Measurements from ENCODE around the gene BCL7C. TPM values are rescaled to one million over a fixed set of nuclear protein-coding genes. Genes with fewer than 3 reads are reported as not detected.
A peak's percentile ranks its signal among the peaks of the same experiment; 100 is the strongest.

Gene BCL7C
- total RNA-seq, 1 experiment from 2014 or later = 66.9 TPM

DNA sequence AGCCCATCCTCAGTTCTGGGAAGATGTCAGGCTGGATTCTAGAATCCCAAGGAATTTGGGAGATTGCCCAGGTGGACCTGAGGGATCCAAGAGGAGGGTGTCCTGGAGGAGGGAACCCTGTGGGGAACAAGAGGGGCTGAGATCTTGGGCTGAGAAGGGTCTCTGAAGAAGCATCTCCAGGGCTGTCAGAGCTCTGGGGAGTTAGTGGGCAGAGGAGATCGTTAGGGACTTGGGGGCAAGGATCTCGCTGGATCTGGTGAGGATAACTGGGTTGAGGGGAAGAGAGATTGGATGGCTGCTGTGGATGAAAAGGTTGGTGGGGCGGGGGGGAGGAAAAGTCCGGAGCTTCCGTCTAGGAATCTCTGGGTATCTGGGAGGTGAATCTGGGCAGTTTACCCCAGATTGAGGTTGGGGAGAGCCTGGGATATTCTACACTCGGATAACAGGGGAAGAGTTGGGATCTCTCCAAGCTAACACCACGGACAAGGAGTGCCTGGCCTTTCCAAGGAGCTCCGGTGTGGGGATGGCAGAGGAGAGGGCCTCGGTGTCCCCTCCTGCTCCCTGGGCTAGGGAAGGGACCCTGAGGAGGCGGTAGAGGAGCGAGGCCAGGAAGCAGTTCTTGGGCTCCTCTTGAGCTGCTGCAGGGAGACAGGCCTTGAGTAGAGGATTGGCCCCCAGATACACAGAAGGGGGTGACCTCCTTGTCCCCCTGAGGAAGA is 31.2 kb upstream of the BCL7C start:
- no peak for DNase-seq
- POLR2A ChIA-PET (ENCODE audit: unreplicated experiment) = no interaction called here
- Histone ChIP-seq H3K4me2 (peak overlapping the region; percentile 93), H3K4me3 (peak overlapping the region; percentile 83), H3K4me1 (replicated peaks; ENCODE audit: insufficient read depth) (no peaks in the 10 kb centered on the region; the same call in 1 of the 2 replicates), H3K9me2 (ENCODE audit: insufficient read depth) (no peaks in the 10 kb centered on the region), H3K9me3 (ENCODE audit: insufficient read depth, low read depth) (peaks cover 5% of the 10 kb centered on the region; the same call in 1 of the 2 replicates), H3F3A (ENCODE audit: insufficient read depth, low read depth) (peaks cover 16% of the 10 kb centered on the region; the same call in 1 of the 2 replicates), H3K27me3 (ENCODE audit: insufficient read depth, low read depth) (no peaks in the 10 kb centered on the region), H3K36me3 (ENCODE audit: low read depth) (peaks cover 11% of the 10 kb centered on the region; the same call in 1 of the 2 replicates), H3K79me2 (ENCODE audit: low read depth) (peaks cover 16% of the 10 kb centered on the region), H2AFZ (no peak overlapping the region), H3K27ac (no peak overlapping the region), H4K20me1 (ENCODE audit: insufficient read depth) (peaks cover 11% of the 10 kb centered on the region)
- TF ChIP-seq, protein P1, sequence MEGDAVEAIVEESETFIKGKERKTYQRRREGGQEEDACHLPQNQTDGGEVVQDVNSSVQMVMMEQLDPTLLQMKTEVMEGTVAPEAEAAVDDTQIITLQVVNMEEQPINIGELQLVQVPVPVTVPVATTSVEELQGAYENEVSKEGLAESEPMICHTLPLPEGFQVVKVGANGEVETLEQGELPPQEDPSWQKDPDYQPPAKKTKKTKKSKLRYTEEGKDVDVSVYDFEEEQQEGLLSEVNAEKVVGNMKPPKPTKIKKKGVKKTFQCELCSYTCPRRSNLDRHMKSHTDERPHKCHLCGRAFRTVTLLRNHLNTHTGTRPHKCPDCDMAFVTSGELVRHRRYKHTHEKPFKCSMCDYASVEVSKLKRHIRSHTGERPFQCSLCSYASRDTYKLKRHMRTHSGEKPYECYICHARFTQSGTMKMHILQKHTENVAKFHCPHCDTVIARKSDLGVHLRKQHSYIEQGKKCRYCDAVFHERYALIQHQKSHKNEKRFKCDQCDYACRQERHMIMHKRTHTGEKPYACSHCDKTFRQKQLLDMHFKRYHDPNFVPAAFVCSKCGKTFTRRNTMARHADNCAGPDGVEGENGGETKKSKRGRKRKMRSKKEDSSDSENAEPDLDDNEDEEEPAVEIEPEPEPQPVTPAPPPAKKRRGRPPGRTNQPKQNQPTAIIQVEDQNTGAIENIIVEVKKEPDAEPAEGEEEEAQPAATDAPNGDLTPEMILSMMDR (conservative IDR thresholded peaks at IDR 0.05) = no peak
- no peak for TF ChIP-seq EZH2 (IDR thresholded peaks at IDR 0.05; ENCODE audit: low read depth)
- no TSS peak for BruUV-seq (replicated peaks)
- intact Hi-C loops (cut with micrococcal nuclease; ENCODE audit: unreplicated experiment) = no loop called here
- CTCF ChIA-PET = no interaction called here

DNA sequence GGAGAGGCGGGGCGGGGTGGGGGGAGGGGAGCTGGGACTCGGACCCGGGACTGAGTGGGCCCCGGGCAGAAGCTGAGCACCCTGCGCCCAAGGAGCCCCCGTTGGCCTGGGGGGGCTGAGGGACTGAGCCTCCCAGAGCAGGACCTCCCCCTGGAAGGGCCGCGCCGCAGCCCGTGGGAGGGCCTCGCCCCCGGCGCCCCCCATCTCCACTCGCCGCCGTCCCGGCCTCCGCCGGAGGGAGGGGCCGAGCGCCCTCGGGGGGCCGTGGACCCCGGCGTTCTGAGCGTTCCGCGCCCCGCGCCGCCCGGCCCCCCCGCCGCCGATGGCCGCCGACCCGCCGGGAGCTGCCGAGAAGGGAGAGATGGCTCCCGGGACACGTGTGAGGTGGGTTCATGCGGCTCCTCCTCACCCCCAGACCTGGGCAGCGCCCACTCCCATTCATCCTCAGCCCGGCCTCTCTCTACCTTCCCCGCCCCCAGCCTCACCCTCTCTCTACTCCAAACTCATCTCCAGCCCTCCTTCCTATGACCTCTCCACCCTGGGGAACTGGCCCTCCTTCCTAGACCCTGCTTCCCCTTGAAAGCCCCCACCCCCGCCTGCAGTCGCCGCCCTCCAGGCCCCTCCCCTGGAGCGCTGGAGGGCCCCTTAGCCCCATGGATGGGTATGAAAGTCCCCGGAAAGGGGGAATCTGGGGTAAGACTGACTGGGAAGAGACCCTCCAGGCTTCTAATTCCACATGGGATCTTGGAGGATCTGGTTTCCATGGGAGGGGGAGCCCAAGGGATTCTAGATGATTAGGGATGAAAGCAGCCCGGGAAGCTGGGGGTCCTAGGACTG is 30.4 kb upstream of the BCL7C start:
- Histone ChIP-seq H3K79me2 (ENCODE audit: low read depth) (peaks cover 16% of the 10 kb centered on the region), H3K4me2 (peak overlapping the region; percentile 93), H4K20me1 (ENCODE audit: insufficient read depth) (peaks cover 11% of the 10 kb centered on the region), H2AFZ (0 out of 2 replicates have a peak overlapping the region, but pooled peaks have one; percentile 40), H3K9me3 (ENCODE audit: insufficient read depth, low read depth) (peaks cover 5% of the 10 kb centered on the region; the same call in 1 of the 2 replicates), H3K4me1 (replicated peaks; ENCODE audit: insufficient read depth) (no peaks in the 10 kb centered on the region; the same call in 1 of the 2 replicates), H3K9me2 (ENCODE audit: insufficient read depth) (no peaks in the 10 kb centered on the region), H3F3A (ENCODE audit: insufficient read depth, low read depth) (peaks cover 16% of the 10 kb centered on the region; the same call in 1 of the 2 replicates), H3K4me3 (peak overlapping the region; percentile 83), H3K27me3 (ENCODE audit: insufficient read depth, low read depth) (no peaks in the 10 kb centered on the region), H3K36me3 (ENCODE audit: low read depth) (peaks cover 11% of the 10 kb centered on the region; the same call in 1 of the 2 replicates), H3K27ac (no peak overlapping the region)
- ChIA-PET POLR2A (ENCODE audit: unreplicated experiment) (interaction anchor here (0.6 kb wide), 5 partner anchors 7 to 961 kb away, joined by 3 to 6 read pairs (median 4); no protein-coding TSS in a partner anchor), CTCF (interaction anchor here (0.6 kb wide), 5 partner anchors 26 to 945 kb away, joined by 3 to 8 read pairs (median 3); no protein-coding TSS in a partner anchor)
- no TSS peak for BruUV-seq (replicated peaks)
- DNase-seq = no peak
- TF ChIP-seq EZH2 (IDR thresholded peaks at IDR 0.05; ENCODE audit: low read depth) = no peak
- TF ChIP-seq, protein P1 (conservative IDR thresholded peaks at IDR 0.05) = no peak
- intact Hi-C loops (cut with micrococcal nuclease; ENCODE audit: unreplicated experiment) = no loop called here

DNA sequence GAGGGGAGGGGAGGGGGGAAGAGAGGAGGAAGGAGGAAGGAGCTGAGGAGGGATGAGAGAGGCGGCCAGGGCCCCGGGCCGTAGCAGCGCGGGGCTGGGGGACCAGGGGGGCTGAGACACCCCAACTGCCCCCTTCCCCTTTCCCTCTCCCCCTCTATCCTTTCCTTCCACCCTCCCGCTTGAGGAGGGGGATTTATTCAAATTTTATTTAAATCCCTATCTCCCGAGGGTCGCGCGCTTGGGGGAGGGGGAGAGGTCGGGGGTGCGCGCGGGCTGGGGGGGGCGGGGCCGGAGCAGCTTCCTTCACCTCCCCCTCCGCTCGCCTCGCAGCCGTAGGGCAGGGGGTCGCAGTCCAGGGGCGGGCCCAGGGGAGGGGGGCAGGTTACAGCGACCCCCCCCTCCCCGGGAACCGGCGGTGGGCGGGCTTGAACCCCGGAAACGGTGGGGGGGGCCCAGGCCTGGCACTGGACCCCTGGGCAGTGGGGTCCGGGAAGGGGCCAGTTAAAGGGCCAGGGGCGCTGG is 29.7 kb upstream of the BCL7C start, which contains the start of gene FBXL19:
TSS of gene FBXL19 (plus strand) at position 19 of the 522 bp plus-strand sequence. CDS start 2,183 bp downstream, outside the sequence.
- peak within 1 kb of the TSS; percentile 83 for H3K4me3 ChIP-seq
- peak within 1 kb of the TSS; percentile 90 for H3K27ac ChIP-seq
- no peaks in the 10 kb centered on the region for H3K9me2 ChIP-seq (ENCODE audit: insufficient read depth)
- H4K20me1 ChIP-seq (ENCODE audit: insufficient read depth) = peaks cover 11% of the 10 kb centered on the region
- intact Hi-C loops (cut with micrococcal nuclease; ENCODE audit: unreplicated experiment) = loop anchor here (1.0 to 2.0 kb wide), 5 partner anchors 27 to 265 kb away; partner anchors contain the start of genes FBRS, PHKG2 and SETD1A
- H3K79me2 ChIP-seq (ENCODE audit: low read depth) = peaks cover 16% of the 10 kb centered on the region
- no peak for DNase-seq
- peaks cover 5% of the 10 kb centered on the region; the same call in 1 of the 2 replicates for H3K9me3 ChIP-seq (ENCODE audit: insufficient read depth, low read depth)
- H3K27me3 ChIP-seq (ENCODE audit: insufficient read depth, low read depth) = no peaks in the 10 kb centered on the region
- H3F3A ChIP-seq (ENCODE audit: insufficient read depth, low read depth) = peaks cover 16% of the 10 kb centered on the region; the same call in 1 of the 2 replicates
- peak within 1 kb of the TSS; percentile 77 for H2AFZ ChIP-seq
- H3K4me2 ChIP-seq = peak within 1 kb of the TSS; percentile 93
- POLR2A ChIA-PET (ENCODE audit: unreplicated experiment) = interaction anchor here (0.6 kb wide), 5 partner anchors 7 to 961 kb away, joined by 3 to 6 read pairs (median 4); no protein-coding TSS in a partner anchor
- no peaks in the 10 kb centered on the region; the same call in 1 of the 2 replicates for H3K4me1 ChIP-seq (replicated peaks; ENCODE audit: insufficient read depth)
- CTCF ChIA-PET = interaction anchor here (0.6 to 1.0 kb wide), 8 partner anchors 18 to 946 kb away, joined by 3 to 8 read pairs (median 4); no protein-coding TSS in a partner anchor
- no TSS peak for BruUV-seq (replicated peaks)
- TF ChIP-seq EZH2 (IDR thresholded peaks at IDR 0.05; ENCODE audit: low read depth) = no peak
- TF ChIP-seq, protein P1 (conservative IDR thresholded peaks at IDR 0.05) = no peak
- peaks cover 11% of the 10 kb centered on the region; the same call in 1 of the 2 replicates for H3K36me3 ChIP-seq (ENCODE audit: low read depth)

All from PC-9 (cell line).